DMS79 (cell line): ENCODE data around the gene S1PR1.
A peak's percentile ranks its signal among the peaks of the same experiment; 100 is the strongest.

Experiments
- DNase-seq: peaks from one replicate; lab custom pipeline; 2025; lab: John Stamatoyannopoulos, UW

Gene S1PR1

GRCh38 chr1:101280049-101280592 lies 43.3 kb downstream of the S1PR1 start:
- DNase-seq: no peak

DNA sequence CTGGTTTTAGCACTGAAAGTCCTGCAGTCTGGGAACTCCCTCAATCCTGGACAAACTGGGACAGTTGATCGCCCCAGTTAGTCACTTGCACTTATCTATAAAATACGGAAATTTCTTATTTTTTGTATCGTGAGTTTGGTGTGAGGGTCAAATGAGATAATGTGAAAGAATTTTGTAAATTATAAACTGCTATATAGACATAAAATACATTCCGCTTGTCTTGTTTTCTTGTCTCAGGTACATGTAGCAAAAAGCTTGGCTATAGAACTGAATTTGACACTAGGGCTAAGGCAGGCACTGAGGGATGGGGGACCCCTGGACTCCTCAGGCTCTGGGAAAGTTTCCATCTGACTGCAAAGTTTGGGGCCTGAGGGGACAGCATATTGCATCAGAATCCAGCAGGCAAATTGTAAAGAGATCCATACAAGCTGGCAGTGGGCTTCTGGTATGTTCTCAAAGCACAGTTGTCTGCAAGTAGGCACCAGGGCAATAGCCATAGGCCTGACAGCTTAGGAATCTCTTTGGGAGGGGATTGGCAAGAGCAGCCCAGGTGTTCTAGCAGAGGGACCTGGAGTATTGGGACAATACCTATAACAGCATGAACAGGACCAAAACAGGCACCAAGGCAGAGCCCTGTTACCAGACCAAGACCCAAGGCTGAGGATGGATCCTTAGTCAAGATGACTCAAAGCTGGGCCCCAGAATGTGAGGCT lies 44.3 kb downstream of the S1PR1 start:
- no peak for DNase-seq

DNA sequence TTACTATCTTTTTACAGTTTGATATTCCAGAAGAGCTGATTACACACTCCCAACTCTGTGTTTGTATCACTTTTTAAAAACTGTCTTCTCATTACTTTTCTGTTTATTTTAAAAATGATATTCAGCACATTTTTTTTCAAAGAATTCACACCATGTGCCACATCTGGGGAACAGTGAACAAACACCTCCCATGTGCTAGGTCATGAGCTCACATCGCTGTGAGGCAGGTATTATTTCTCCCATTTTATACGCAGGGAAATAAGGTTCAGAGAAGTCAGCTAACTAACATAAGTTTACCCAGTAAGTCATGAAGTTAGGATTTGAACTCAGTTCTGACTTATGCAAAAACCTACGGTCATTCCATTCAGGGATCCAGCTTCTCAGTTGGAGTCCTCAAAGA lies 44.9 kb downstream of the S1PR1 start:
- no peak for DNase-seq

DNA sequence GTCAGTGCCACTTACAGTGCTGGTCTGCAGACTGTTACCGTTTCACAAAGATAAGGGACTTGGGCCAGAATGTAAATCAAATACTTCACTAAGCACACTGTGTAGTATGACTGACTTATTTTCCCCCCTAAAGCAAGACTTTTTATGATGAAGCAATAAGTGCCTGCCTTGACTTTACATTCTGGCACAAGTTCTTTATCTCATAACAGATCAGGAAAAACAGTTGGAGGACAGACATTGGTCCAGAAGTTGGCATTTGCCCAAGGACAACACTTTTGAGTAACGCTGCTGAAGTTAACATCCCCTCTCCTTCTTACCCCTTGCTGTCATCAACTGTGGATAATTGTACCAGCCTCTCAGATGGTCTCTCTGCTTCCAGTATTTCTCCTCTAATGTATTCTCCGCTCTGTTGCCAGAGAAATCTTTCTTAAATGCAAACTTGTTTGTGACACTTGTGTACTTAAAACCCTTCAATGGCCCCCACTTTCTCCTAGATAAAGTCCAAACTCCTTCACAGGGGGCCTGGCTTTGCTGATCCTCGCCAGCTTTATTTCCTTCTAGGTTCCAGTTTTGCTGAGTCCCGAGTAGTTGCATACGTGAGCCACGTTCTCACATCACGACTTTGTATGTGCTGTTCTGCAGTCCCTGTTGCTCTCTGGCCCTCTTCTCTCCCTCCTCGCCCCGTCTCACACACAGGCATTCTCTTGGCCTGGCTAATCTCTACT lies 45.7 kb downstream of the S1PR1 start:
- DNase-seq: no peak

DNA sequence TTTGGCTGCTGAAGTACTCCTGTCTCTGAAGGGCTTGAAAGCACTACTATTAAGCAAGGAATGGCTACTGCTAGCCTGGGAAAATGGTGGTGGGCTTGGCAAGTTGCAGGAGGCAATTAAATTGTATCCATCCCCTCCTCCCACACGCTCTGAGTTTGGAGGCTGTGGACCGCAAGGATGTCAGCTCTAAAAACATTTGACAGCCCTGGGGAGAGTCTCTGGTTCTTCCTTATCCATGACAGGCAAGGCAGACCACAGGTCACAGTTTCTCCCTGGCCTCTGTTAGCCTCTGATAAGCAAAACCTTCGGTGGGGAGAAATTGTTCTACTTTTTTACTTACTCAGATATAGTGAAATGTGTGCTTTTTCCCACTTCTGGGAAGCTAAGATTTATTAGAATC lies 46.6 kb downstream of the S1PR1 start:
- DNase-seq: no peak

DNA sequence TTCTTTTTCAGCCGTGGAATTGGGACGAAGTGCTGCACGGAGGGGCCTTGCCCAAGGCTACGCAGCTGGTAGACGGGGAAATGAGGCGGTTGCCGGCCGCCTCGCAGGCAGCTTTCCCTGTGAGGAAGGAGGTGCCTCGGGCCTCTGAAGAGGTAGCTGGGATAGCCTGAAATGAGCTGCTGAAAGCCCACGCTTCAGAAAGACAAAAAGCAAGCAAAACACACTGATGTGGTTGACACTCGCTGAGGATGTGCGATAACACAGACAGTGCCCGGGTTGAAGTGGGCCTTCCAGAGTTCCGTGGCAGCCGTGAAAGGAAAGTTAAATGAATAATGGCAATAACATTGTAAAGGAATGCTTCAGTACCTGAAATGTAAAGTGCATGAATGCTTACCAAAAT lies 47.2 kb downstream of the S1PR1 start:
- no peak for DNase-seq

DNA sequence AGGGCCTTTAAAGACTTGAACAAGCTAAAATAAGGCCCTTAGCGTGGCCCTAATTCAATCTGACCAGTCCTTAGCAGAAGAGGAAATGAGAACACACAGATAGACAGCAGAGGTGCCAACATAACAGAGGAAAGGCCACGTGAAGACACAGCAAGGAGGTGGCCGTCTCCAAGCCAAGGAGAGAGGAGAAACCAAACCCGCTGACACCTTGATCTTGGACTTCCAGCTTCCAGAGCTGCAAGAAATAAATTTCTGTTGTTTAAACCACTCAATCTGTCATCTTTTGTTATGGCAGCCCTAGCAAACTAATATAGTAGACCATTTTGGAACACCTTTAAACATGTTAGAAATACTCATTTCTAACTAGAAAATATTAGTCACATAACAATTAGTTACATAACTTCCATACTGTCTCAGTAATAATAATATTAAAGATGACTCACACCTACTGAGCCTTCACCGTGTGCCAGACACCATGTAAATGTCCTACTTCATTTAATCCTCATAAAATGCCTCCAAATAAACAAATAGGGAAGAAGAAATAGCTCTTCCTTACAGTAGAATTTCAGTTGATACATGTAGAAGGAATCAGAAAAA lies 47.9 kb downstream of the S1PR1 start:
- DNase-seq: no peak

- DNase-seq: no peak
Measured at GRCh38 chr1:101285922-101286570, 49.2 kb downstream of the S1PR1 start.

DNA sequence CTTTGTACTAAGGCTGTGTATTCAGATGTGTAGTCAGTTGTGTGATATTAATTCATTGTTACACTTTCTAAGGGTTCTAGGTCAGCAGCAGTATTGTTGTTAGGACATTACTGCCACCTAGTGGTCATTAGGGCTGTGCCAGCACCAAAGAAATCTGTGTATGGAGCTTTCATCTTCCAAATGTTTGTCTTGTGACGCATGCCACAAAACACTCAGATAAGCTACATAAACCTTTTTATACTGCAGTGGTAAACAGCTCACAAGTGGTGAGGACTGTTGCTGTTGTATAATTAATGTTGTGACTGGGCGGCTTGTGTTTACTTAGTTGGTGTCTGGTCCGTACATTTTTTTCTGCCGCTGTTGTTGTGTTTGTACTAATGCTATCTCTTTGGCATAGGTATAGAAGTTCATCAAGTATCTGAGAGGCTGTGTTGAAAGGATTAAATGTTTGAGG lies 51.7 kb downstream of the S1PR1 start:
- peak; percentile 12 for DNase-seq

DNA sequence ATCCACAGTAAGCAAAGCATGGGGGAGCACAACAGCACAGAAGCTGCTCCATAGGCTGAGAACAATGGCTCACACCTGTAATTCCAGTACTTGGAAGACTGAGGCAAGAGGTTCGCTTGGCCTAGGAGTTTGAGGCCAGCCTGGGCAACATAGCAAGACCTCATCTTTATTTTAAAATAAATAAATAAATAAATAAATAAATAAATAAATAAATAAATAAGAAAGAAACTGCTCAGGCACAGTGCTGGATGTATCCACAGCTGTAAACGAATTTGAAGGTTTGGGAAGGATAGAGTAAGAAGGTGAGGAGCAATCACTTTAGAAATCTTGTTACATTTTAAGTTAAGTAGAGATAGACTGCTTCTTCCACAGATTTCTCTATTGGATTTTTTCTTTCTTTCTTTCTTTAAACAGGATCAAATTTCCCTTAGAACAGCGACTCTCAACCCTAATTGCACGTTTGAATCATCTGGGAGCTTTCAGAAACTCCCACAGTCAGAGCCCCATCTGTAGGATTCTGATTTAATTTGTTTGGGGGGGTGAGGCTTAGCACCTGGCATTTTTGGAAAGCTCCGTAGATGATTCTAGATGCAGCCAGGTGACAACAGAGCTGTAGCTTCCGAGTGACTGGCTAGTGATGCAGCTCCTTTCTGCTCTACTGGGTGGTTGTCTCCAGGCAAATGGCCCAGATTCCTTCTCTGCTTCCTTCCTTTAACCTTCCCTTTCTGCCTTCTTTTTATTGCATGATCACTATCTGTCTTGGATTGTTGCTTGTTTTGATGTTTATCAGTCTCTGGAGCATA lies 53.5 kb downstream of the S1PR1 start:
- no peak for DNase-seq
